ENCODE results near the gene USP6NL.

DNA sequence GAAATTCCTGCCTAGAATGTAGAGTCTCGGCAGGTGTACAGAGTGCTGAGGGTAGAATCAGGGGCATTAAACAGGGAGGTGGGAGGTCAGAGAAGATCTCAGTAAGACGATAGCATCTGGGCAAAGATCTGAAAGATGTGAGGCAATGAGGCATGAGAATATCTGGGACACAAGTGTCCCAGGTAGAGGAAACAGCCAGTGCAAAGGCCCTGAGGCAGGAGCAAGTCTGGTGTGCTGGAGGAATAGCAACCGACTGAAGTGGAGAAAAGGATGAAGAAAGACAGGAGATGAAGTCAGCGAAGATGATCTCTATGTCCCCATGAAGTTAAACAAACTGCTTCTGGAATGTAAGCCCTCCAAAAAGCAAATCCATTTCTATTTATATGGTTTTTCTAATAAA lies 84.4 kb downstream of the USP6NL start:
- no peak for TF ChIP-seq CTCF (IDR thresholded peaks at IDR 0.05)
- no peak for TF ChIP-seq EZH2 (IDR thresholded peaks at IDR 0.05)
- TF ChIP-seq EZH2phosphoT487 (IDR thresholded peaks at IDR 0.05) = no peak
